ENCODE data around the gene HPS1. TPM values are rescaled to one million over a fixed set of nuclear protein-coding genes. Genes with fewer than 3 reads are reported as not detected.

HPS1 gene
- total RNA-seq (2014; rRNA removed; shearing (Covaris generic)) (44.5 and 53.2 TPM in 2 replicates), total RNA-seq (2022) (64.0 and 68.7 TPM in 2 replicates), Bru-seq, nascent RNA (percentile 68 among the genes with signal in this experiment), BruChase-seq, experiment 1, labeled RNA remaining after a 6-hour chase (percentile 67 among the genes with signal in this experiment), BruChase-seq, experiment 2, labeled RNA remaining after a 2-hour chase (percentile 65 among the genes with signal in this experiment)
- long read RNA-seq, transcript HPS1-207 (4 exons, 922 nt), result major isoform, 29 of 194 reads
- long read RNA-seq, transcript HPS1-201 (20 exons, 3,703 nt), result minor isoform, 24 of 194 reads
- long read RNA-seq, transcript HPS1-202 (10 exons, 1,580 nt), result minor isoform, 8 of 194 reads
- long read RNA-seq, partial matches to known transcripts, result 53 of 194 reads
- long read RNA-seq, other reads (novel, unspliced or antisense), result 78 of 194 reads

DNA sequence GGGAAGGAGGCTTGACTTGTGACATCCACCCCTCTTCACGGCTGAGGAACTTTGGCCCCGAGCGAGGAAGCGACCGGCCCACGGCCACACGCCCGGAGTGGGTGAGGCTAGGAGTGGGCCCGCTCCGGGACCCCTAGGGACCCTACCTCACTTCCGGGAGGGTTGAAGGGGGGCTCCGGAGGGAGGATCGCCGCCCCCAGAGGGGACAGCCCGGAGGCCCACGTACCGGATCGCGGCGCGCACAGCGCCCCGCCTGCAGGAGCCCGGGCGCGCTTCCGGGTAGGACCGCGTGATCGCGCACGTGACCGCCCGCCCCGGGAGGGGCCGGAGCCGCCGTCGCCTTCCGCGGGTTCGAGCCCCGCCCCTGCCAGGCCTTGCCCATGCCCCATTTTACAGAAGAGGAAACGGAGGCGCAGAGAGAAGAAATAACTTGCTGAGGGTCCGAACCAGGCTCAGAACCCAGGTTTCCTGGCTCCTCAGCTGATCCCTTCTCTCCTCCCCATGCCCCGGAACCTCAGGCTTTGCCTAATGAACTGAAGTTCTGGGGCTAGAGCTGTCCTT is at the start of gene HPS1:
HPS1 (minus strand) TSS at position 275 of the 561 bp plus-strand sequence. CDS start 3,695 bp downstream, outside the sequence.
- peaks cover 35% of the 10 kb centered on the region for H3K36me3 ChIP-seq (ENCODE audit: insufficient read depth, low read length)
- DNase-seq (ENCODE audit: low spot score), result peak; percentile 90
- H3K9me3 ChIP-seq (ENCODE audit: low read length), result 0 out of 2 replicates have a peak, but pooled peaks cover 5% of the 10 kb centered on the region
- BruUV-seq (replicated peaks), result no TSS peak
- POLR2A ChIA-PET, result interaction anchor here (1.6 kb wide), 1 partner anchor 11 kb away, joined by 7 read pairs; no protein-coding TSS in a partner anchor
- CTCF ChIA-PET (ENCODE audit: unreplicated experiment), result no interaction called here
- H3K9me2 ChIP-seq (ENCODE audit: insufficient read depth, low read length), result no peaks in the 10 kb centered on the region
- peak within 1 kb of the TSS; percentile 88 for H3K4me3 ChIP-seq (ENCODE audit: low read depth, low read length, poor library complexity, severe bottlenecking)
- peaks cover 5% of the 10 kb centered on the region; the same call in 1 of the 2 replicates for H3K79me2 ChIP-seq (ENCODE audit: insufficient read depth, low read depth, low read length)
- peaks cover 22% of the 10 kb centered on the region for H3K4me1 ChIP-seq (ENCODE audit: insufficient read depth, low read length, poor library complexity, severe bottlenecking)
- no peaks in the 10 kb centered on the region for H4K20me1 ChIP-seq (ENCODE audit: insufficient read depth, low read length)
- peak within 1 kb of the TSS; percentile 66 for H3K4me2 ChIP-seq (ENCODE audit: low read length)
- peak within 1 kb of the TSS; percentile 43 for H3K27ac ChIP-seq (ENCODE audit: low read depth, low read length, poor library complexity, severe bottlenecking)
- H2AFZ ChIP-seq (ENCODE audit: low read length), result peak within 1 kb of the TSS; percentile 99
- intact Hi-C loops (cut with micrococcal nuclease; ENCODE audit: unreplicated experiment), result no loop called here
- no peak for TF ChIP-seq EZH2phosphoT487 (IDR thresholded peaks at IDR 0.05; ENCODE audit: borderline replicate concordance, low read depth, low read length)
- TF ChIP-seq CTCF (conservative IDR thresholded peaks at IDR 0.05; ENCODE audit: low read length), result 0 out of 2 replicates have a peak, but pooled peaks have one; percentile 17

DNA sequence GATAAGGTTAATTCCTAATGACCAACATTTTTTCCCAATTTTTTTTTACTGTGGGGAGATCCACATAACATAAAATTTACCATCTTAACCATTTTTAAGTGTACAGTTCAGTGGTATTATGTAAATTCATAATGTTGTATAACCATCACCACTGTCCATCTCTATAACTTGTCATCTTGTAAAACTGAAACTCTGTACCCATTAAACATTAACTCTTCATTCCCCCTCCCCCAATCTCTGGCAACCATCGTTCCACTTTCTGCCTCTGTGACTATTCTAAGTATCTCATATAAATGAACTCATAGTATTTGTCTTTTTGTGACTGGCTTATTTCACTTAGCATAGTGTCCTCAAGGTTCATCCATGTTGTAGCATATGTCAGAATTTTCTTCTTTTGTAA is 46.0 kb upstream of the HPS1 start:
- H3K4me2 ChIP-seq (ENCODE audit: low read length), result no peak overlapping the region
- no peaks in the 10 kb centered on the region for H3K4me1 ChIP-seq (ENCODE audit: insufficient read depth, low read length, poor library complexity, severe bottlenecking)
- H3K36me3 ChIP-seq (ENCODE audit: insufficient read depth, low read length), result no peaks in the 10 kb centered on the region
- H3K9me2 ChIP-seq (ENCODE audit: insufficient read depth, low read length), result no peaks in the 10 kb centered on the region
- no peak for DNase-seq (ENCODE audit: low spot score)
- H2AFZ ChIP-seq (ENCODE audit: low read length), result no peak overlapping the region
- H3K9me3 ChIP-seq (ENCODE audit: low read length), result peaks cover 8% of the 10 kb centered on the region; the same call in 1 of the 2 replicates
- ChIA-PET CTCF (ENCODE audit: unreplicated experiment) (no interaction called here), POLR2A (interaction anchor here (0.6 kb wide), 1 partner anchor 18 kb away, joined by 3 read pairs; no protein-coding TSS in a partner anchor)
- no peak overlapping the region for H3K27ac ChIP-seq (ENCODE audit: low read depth, low read length, poor library complexity, severe bottlenecking)
- BruUV-seq (replicated peaks), result no TSS peak
- H3K79me2 ChIP-seq (ENCODE audit: insufficient read depth, low read depth, low read length), result no peaks in the 10 kb centered on the region
- intact Hi-C loops (cut with micrococcal nuclease; ENCODE audit: unreplicated experiment), result no loop called here
- no peak for TF ChIP-seq CTCF (conservative IDR thresholded peaks at IDR 0.05; ENCODE audit: low read length)
- TF ChIP-seq EZH2phosphoT487 (IDR thresholded peaks at IDR 0.05; ENCODE audit: borderline replicate concordance, low read depth, low read length), result no peak
- H3K4me3 ChIP-seq (ENCODE audit: low read depth, low read length, poor library complexity, severe bottlenecking), result no peak overlapping the region
- H4K20me1 ChIP-seq (ENCODE audit: insufficient read depth, low read length), result no peaks in the 10 kb centered on the region

All from OCI-LY7 (cell line).